ENCODE data around the gene LAMA3. TPM values are rescaled to one million over a fixed set of nuclear protein-coding genes. Genes with fewer than 3 reads are reported as not detected.

The LAMA3 gene
- polyA plus RNA-seq, 1 donor from 2014 or later = not detected

DNA sequence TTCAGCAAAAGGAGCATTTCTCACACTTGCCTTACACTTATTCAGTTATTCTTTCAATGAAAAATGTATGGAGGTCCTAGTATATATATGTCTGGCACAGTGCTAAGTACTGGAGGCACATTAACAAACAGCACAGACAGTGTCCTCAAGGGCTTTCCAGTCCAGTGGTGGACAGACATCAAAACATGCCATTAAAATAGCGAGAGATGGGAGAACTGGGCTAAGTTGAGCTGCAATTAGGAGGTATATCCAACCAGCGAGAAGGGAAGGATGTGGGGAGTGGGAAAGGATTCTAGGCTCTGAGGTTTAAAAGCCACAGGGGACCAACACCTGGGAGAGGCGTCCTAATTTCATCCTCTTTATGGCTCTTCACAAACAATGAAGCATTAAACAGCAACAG lies 197.8 kb downstream of the LAMA3 start:
- peaks cover 0 to 2% (median 0%) of the 10 kb centered on the region in 3 donors for H3K9me3 Mint-ChIP-seq
- H3K27ac Mint-ChIP-seq = no peak overlapping the region
- peaks cover 0 to 5% (median 3%) of the 10 kb centered on the region in 3 donors for H3K4me1 Mint-ChIP-seq
- no peaks in the 10 kb centered on the region for H3K27me3 Mint-ChIP-seq
- no peak overlapping the region for H3K4me3 Mint-ChIP-seq
- no peaks in the 10 kb centered on the region for H3K36me3 Mint-ChIP-seq

DNA sequence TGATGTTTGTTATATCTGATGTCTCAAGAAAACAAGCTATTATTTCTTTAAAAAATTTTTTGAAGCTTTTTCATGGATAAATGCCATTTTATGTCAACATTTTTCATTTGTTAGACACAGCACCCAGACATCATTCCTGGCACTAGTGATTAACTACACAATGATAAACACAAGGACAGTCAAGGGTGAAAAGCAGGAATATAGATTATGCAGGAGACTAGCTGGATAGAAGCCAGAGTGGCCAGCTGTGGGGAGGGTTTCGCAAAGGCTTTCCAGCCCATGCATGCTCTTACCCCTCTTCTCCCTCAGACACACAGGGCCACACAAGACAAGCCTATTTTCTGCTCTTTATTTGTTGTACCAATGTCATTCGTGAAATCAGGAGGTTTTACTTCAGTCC lies 198.2 kb downstream of the LAMA3 start:
- peaks cover 0 to 5% (median 3%) of the 10 kb centered on the region in 3 donors for H3K4me1 Mint-ChIP-seq

DNA sequence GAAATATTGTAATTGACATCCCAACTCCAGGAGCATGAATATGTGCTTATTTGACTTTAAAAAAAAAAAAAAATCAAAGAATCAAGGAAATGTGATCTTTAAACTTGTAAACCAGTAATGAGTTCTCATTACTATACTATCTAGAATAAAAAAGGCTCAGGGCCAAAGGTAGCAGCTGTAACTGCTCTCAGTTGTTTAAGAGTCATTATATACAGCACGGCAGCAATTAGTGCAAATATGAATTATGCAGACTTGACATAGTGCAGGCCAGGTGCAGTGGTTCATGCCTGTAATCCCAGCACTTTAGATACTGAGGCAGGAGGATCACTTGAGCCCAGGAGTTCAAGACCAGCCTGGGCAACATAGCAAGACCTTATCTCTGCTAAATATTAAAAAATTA lies 199.6 kb downstream of the LAMA3 start:
- Mint-ChIP-seq H3K27ac (no peak overlapping the region), H3K9me3 (peaks cover 0 to 2% (median 0%) of the 10 kb centered on the region in 3 donors), H3K4me3 (no peak overlapping the region), H3K36me3 (no peaks in the 10 kb centered on the region), H3K4me1 (peaks cover 0 to 5% (median 3%) of the 10 kb centered on the region in 3 donors), H3K27me3 (no peaks in the 10 kb centered on the region)

More for the DNA sequence above, 198.2 kb downstream of the LAMA3 start:
- Mint-ChIP-seq H3K36me3 (no peaks in the 10 kb centered on the region), H3K27ac (no peak overlapping the region), H3K27me3 (no peaks in the 10 kb centered on the region), H3K9me3 (peaks cover 0 to 2% (median 0%) of the 10 kb centered on the region in 3 donors), H3K4me3 (no peak overlapping the region)

DNA sequence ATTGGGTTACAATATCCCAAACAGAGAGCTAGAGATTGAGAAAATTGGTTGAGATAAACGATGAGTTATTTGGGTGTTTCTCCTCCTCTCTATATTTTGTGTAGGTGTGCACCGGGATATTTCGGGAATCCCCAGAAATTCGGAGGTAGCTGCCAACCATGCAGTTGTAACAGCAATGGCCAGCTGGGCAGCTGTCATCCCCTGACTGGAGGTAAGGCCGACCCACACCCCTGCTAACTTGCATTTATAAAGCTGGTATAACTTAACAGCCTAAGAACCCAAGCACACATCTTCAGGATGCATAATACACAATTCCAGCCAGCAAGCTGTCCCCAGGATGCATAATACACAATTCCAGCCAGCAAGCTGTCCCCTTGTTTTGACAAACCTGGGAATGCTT lies 200.7 kb downstream of the LAMA3 start:
- Mint-ChIP-seq H3K27ac (no peak overlapping the region), H3K27me3 (no peaks in the 10 kb centered on the region), H3K4me3 (no peak overlapping the region), H3K4me1 (peaks cover 0 to 5% (median 3%) of the 10 kb centered on the region in 3 donors), H3K9me3 (peaks cover 0 to 2% (median 0%) of the 10 kb centered on the region in 3 donors), H3K36me3 (no peaks in the 10 kb centered on the region)

DNA sequence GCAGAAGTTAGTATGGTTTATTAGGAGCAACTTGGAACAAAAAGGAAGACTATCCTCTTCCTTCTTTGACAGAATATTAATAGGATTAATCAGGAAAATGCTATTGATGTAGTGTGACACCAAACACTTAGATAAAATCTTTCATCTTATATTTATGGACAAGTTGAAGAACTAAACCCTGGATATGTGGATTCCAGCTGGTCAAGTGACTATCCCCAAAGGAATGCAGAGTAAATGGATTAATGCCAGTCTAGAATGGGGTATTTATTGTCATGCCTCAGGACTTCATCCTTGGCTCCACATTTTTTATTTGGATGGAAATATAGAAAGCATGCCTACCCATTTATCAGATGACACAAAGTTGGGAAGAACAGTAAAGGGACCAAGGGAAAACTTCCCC lies 201.3 kb downstream of the LAMA3 start:
- Mint-ChIP-seq H3K9me3 (peaks cover 0 to 2% (median 0%) of the 10 kb centered on the region in 3 donors), H3K36me3 (no peaks in the 10 kb centered on the region), H3K27ac (no peak overlapping the region), H3K27me3 (no peaks in the 10 kb centered on the region), H3K4me1 (peaks cover 0 to 5% (median 2%) of the 10 kb centered on the region in 3 donors), H3K4me3 (no peak overlapping the region)

DNA sequence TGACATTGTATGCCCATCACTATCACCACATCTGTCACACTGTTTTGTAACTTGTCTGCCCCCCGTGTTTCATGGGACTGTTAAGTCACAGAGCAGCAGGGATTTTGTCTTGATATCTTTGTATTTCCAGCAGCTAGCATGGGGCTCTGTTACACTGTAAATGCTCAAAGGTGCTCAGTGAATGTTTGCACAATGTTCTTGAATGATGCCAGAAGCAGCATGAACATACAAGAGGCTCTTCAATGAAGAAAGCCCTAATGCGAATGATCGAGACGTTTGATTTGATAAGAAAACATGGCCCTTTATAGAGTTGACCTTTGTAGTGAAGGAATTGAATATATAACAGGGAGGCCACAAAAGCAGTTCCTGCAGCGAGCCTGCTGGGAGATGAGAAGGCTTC lies 204.4 kb downstream of the LAMA3 start:
- no peaks in the 10 kb centered on the region for H3K36me3 Mint-ChIP-seq
- H3K27me3 Mint-ChIP-seq = no peaks in the 10 kb centered on the region
- no peaks in the 10 kb centered on the region for H3K9me3 Mint-ChIP-seq
- H3K4me3 Mint-ChIP-seq = no peak overlapping the region
- H3K27ac Mint-ChIP-seq = peak overlapping the region in 1 of 3 donors; percentile 53
- H3K4me1 Mint-ChIP-seq = no peaks in the 10 kb centered on the region

DNA sequence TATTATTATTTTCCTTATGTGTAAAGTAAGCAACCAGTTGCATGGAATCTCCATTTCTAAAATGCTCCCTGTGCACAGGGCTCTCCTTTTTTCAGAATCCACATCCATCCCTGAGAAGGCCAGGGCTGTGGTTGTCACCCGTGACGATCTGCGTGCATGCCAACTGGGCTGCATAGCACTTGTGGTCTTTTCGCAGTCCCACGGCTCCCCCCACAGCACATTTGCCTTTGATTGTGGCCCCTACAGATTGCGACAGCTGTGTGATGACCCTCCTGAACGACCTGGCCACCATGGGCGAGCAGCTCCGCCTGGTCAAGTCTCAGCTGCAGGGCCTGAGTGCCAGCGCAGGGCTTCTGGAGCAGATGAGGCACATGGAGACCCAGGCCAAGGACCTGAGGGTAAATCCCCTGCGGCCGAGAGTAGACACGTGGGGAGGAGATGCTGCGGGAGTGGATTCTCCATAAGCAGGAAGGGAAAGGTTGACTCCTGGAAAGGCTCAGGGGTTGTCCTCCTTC lies 205.5 kb downstream of the LAMA3 start:
- no peaks in the 10 kb centered on the region for H3K9me3 Mint-ChIP-seq
- H3K27me3 Mint-ChIP-seq = no peaks in the 10 kb centered on the region
- H3K4me1 Mint-ChIP-seq = no peaks in the 10 kb centered on the region
- no peaks in the 10 kb centered on the region for H3K36me3 Mint-ChIP-seq
- H3K4me3 Mint-ChIP-seq = no peak overlapping the region
- H3K27ac Mint-ChIP-seq = no peak overlapping the region

DNA sequence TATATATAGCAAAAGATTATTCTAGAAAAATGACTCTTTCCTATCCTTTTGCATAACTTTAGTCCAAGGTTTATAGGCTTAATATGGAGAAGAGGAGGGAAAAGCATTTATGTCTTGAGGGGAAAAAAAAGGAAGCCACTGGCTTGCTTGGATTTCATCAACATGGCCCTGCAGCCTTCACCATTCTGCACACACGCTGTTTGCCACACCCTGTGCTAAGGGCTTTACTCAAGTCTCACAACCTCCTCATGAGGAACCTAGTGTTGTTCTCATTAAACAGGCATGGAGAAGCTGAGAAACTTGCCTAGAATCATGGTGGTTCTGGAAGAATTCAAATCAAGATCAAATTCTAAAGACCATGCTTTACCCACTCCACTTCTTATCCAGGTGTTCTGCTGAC lies 208.0 kb downstream of the LAMA3 start:
- no peak overlapping the region for H3K4me3 Mint-ChIP-seq
- no peaks in the 10 kb centered on the region for H3K9me3 Mint-ChIP-seq
- H3K4me1 Mint-ChIP-seq = peaks cover 0 to 5% (median 0%) of the 10 kb centered on the region in 3 donors
- no peaks in the 10 kb centered on the region for H3K27me3 Mint-ChIP-seq
- no peaks in the 10 kb centered on the region for H3K36me3 Mint-ChIP-seq
- no peak overlapping the region for H3K27ac Mint-ChIP-seq

DNA sequence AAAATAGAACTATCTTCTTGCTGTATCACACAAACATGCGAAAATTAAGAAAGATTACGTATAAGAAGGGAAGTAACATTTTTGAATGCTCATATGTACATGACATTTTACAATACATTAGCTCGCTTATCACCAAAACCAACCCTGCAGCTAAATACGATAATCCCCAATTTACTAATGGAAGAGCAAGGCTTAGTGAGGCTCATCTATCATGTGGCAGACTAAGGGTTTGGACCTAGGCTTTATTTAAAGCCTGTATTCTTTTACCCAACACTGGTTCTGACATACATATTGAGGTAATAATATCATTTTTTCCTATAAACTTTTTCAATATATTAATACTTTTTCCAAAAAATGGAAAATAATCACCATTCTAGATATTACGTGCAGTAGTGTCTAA lies 208.5 kb downstream of the LAMA3 start:
- no peaks in the 10 kb centered on the region for H3K9me3 Mint-ChIP-seq
- H3K27ac Mint-ChIP-seq = no peak overlapping the region
- H3K4me3 Mint-ChIP-seq = no peak overlapping the region
- no peaks in the 10 kb centered on the region for H3K36me3 Mint-ChIP-seq
- H3K27me3 Mint-ChIP-seq = no peaks in the 10 kb centered on the region
- peaks cover 0 to 5% (median 0%) of the 10 kb centered on the region in 3 donors for H3K4me1 Mint-ChIP-seq

DNA sequence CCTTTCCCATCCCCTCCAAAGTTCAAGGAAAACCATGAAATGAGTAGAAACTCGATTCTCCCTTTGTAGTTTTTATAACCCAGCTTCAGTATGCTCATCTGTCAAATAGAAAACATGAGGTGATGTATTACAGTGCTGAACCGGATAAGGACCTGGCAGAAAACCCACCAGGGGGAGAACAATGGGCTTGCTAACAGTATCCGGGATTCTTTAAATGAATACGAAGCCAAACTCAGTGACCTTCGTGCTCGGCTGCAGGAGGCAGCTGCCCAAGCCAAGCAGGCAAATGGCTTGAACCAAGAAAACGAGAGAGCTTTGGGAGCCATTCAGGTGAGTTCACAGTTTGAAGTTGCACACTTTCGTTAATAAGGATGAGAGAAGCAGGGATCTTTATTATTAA lies 211.7 kb downstream of the LAMA3 start:
- Mint-ChIP-seq H3K4me3 (no peak overlapping the region), H3K27ac (no peak overlapping the region), H3K27me3 (no peaks in the 10 kb centered on the region), H3K36me3 (no peaks in the 10 kb centered on the region), H3K9me3 (no peaks in the 10 kb centered on the region), H3K4me1 (peaks cover 0 to 5% (median 0%) of the 10 kb centered on the region in 3 donors)

DNA sequence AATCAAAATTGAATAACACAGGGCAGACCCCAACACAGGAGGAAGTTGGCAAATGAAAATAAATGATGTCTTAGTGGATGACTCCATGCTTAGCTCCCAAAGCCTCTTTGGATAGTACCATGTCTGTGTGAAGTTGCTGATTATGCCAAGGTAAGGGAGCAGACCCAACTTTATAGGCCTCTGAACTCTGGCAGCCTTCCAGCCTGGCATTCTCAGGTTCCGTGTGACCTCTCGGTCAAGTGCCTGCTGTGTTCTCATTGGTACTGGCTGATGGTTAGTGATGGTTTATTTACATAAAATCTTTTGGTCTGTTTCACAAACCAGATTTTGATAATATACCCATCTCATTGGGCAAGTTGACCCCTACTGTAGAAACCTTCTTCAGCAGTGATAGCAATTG lies 213.1 kb downstream of the LAMA3 start:
- H3K4me3 Mint-ChIP-seq = no peak overlapping the region
- H3K9me3 Mint-ChIP-seq = no peaks in the 10 kb centered on the region
- H3K36me3 Mint-ChIP-seq = no peaks in the 10 kb centered on the region
- H3K27me3 Mint-ChIP-seq = no peaks in the 10 kb centered on the region
- H3K27ac Mint-ChIP-seq = no peak overlapping the region
- peaks cover 0 to 5% (median 0%) of the 10 kb centered on the region in 3 donors for H3K4me1 Mint-ChIP-seq

DNA sequence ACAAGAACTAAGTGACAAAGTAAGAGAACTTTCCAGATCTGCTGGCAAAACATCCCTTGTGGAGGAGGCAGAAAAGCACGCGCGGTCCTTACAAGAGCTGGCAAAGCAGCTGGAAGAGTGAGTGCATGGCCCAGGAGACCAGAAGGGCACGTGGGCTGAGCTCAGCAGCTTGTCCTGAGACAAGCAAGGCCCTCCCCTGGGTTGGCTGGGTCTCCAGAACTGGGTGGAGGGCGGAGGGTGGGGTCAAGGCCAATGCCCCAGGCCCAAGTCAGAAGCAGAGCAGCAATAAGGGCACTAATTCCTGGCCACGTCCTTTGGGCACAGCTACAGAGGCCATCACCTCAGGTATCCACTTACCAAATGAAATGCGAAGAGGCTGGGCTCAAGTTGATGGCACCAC lies 214.7 kb downstream of the LAMA3 start:
- Mint-ChIP-seq H3K36me3 (no peaks in the 10 kb centered on the region), H3K4me1 (peaks cover 0 to 7% (median 3%) of the 10 kb centered on the region in 3 donors), H3K27me3 (no peaks in the 10 kb centered on the region), H3K9me3 (no peaks in the 10 kb centered on the region), H3K4me3 (no peak overlapping the region), H3K27ac (no peak overlapping the region)

DNA sequence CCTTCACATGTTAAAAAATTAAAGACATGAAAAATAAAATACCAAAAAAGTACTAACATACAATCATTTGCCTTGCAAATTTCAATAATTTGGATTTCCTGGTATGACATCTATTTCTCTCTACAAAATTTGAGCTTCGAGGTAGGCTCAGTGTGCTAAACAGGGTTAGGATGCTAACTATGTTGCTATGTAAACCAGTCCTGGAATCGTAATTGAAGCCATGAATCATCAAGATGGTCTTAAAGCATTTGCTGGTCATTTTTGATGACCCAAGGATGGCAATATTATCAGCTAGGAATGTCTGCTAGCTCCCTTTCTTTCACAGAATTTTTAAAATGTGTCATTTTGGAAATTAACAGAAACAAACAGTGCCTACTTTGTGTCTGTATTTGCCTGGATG lies 217.4 kb downstream of the LAMA3 start:
- Mint-ChIP-seq H3K36me3 (no peaks in the 10 kb centered on the region), H3K9me3 (no peaks in the 10 kb centered on the region), H3K27me3 (no peaks in the 10 kb centered on the region), H3K4me3 (no peak overlapping the region), H3K4me1 (peaks cover 0 to 3% (median 3%) of the 10 kb centered on the region in 3 donors), H3K27ac (no peak overlapping the region)

DNA sequence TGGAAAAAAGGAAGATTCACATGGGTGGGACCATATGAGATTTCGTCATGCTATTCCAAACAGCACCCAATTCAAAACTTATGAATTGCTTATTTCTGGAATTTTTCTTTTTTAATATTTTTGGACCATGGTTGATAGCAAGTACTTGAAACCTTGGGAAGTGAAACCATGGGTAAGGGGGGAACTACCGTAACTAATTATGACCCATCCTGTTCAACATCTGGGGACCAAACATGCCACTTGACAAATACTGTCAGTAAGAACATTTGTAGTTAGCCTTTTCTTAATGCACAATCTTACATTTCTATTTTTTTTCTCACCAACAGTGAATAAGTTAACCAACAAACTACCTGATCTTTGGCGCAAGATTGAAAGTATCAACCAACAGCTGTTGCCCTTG lies 219.6 kb downstream of the LAMA3 start:
- no peak overlapping the region for H3K4me3 Mint-ChIP-seq
- no peaks in the 10 kb centered on the region for H3K36me3 Mint-ChIP-seq
- H3K4me1 Mint-ChIP-seq = peaks cover 0 to 3% (median 3%) of the 10 kb centered on the region in 3 donors
- H3K27ac Mint-ChIP-seq = no peak overlapping the region
- H3K9me3 Mint-ChIP-seq = no peaks in the 10 kb centered on the region
- no peaks in the 10 kb centered on the region for H3K27me3 Mint-ChIP-seq

DNA sequence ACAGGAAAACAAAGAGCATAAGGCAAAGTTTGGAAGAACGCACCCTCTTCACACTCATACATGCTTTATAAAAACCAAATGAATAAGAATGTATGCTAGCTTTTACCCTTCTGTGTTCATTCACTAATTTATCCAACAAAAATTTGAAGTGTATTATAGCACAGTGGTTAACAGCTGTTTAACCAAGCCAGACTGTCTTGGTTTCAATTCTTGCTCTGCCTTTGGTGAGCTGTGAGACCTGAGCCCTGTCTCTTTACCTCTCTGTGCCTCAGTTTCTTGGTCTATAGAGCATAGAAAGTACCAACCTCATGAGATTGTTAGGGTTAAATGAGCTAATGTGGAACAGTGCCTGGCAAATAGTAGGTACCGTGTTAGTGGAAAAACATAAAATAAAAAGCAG lies 220.8 kb downstream of the LAMA3 start:
- Mint-ChIP-seq H3K27me3 (peaks cover 1% of the 10 kb centered on the region), H3K27ac (no peak overlapping the region), H3K4me3 (no peak overlapping the region)

DNA sequence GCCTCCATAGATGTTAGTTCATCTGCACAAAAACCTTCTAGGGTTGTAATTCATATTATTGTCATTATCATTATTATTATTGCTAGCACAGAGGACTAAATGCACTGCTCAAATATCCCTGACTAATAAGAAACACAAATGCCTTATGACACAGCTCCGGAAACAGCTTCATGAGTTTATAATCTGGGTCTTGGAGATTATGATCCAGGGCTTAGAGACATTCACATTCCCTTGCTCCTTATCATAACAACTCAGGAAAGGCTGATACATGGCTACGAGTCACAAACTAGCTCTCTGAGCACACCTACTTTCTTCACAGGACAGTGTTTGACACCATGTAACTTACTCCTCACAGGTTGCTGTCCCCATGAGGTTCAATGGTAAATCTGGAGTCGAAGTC lies 223.1 kb downstream of the LAMA3 start:
- Mint-ChIP-seq H3K27ac (no peak overlapping the region), H3K4me3 (no peak overlapping the region), H3K9me3 (no peaks in the 10 kb centered on the region), H3K36me3 (no peaks in the 10 kb centered on the region), H3K4me1 (peaks cover 0 to 3% (median 3%) of the 10 kb centered on the region in 3 donors), H3K27me3 (peaks cover 1% of the 10 kb centered on the region)

More for the DNA sequence above, 220.8 kb downstream of the LAMA3 start:
- Mint-ChIP-seq H3K36me3 (no peaks in the 10 kb centered on the region), H3K9me3 (no peaks in the 10 kb centered on the region), H3K4me1 (peaks cover 0 to 3% (median 3%) of the 10 kb centered on the region in 3 donors)
